Measurements from ENCODE around the gene SNX9. TPM values are rescaled to one million over a fixed set of nuclear protein-coding genes. Genes with fewer than 3 reads are reported as not detected.
"Not testable (repeated sequence)": the region's sequence is repeated elsewhere in the genome, so short reads cannot be mapped to it uniquely, and the experiment has no call there.

SNX9 gene
- total RNA-seq, 1 donor from 2014 or later, result 68.6 TPM

DNA sequence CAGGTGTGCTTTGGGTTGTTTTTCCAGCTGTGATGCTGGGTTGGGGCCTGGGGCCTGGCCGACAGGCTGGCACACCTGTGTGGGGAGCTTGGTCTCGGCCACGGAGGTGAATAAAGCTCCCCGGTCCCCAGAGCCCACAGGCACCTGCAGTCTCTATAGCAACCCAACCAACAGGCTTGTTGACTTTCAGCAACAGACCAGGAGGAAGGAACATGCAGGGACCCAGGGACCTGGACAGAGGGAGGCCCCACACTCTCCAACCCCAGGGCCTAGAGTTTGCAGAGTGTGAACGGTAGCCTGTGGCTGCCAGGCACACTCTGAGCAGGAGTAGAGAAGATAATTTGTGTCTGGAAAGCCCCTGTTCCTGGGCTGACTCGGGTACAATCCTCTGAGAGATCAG, 144.0 kb downstream of the SNX9 start:
- DNase-seq (ENCODE audit: low spot score), result no peak
- peaks cover 15% of the 10 kb centered on the region for H3K4me1 Mint-ChIP-seq (ENCODE audit: unreplicated experiment)
- H3K9me3 Mint-ChIP-seq (ENCODE audit: unreplicated experiment), result no peaks in the 10 kb centered on the region
- H3K27me3 Mint-ChIP-seq (ENCODE audit: unreplicated experiment), result no peaks in the 10 kb centered on the region
- TF ChIP-seq, protein P1, sequence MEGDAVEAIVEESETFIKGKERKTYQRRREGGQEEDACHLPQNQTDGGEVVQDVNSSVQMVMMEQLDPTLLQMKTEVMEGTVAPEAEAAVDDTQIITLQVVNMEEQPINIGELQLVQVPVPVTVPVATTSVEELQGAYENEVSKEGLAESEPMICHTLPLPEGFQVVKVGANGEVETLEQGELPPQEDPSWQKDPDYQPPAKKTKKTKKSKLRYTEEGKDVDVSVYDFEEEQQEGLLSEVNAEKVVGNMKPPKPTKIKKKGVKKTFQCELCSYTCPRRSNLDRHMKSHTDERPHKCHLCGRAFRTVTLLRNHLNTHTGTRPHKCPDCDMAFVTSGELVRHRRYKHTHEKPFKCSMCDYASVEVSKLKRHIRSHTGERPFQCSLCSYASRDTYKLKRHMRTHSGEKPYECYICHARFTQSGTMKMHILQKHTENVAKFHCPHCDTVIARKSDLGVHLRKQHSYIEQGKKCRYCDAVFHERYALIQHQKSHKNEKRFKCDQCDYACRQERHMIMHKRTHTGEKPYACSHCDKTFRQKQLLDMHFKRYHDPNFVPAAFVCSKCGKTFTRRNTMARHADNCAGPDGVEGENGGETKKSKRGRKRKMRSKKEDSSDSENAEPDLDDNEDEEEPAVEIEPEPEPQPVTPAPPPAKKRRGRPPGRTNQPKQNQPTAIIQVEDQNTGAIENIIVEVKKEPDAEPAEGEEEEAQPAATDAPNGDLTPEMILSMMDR (IDR thresholded peaks at IDR 0.05; ENCODE audit: unreplicated experiment), result no peak
- H3K27ac Mint-ChIP-seq (ENCODE audit: unreplicated experiment), result no peak overlapping the region
- H3K36me3 Mint-ChIP-seq (ENCODE audit: low read depth, unreplicated experiment), result no peaks in the 10 kb centered on the region
- no peak overlapping the region for H3K4me3 Mint-ChIP-seq (ENCODE audit: unreplicated experiment)

DNA sequence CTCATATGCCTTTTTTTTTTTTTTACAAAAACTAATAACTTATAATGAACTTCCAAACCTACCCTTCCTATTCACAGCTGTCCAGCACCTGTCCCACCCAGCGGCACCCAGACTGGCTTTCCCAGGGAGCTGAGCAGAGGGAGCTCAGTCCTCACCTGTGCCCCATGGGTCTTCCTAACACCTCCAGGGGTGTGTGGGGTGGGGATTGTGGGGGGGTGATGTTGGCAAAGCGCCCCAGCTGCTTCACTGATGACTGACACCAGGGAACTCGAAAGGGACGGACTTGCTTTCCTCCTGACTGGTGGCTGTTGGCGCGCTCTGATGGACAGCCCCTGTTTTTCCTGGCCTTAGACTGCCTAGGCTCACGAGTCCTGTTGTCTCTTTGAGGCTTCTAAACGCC, 144.4 kb downstream of the SNX9 start:
- Mint-ChIP-seq H3K9me3 (ENCODE audit: unreplicated experiment) (no peaks in the 10 kb centered on the region), H3K36me3 (ENCODE audit: low read depth, unreplicated experiment) (no peaks in the 10 kb centered on the region), H3K4me1 (ENCODE audit: unreplicated experiment) (peaks cover 15% of the 10 kb centered on the region), H3K27me3 (ENCODE audit: unreplicated experiment) (no peaks in the 10 kb centered on the region), H3K27ac (ENCODE audit: unreplicated experiment) (no peak overlapping the region), H3K4me3 (ENCODE audit: unreplicated experiment) (no peak overlapping the region)
- TF ChIP-seq, protein P1 (IDR thresholded peaks at IDR 0.05; ENCODE audit: unreplicated experiment), result no peak
- DNase-seq (ENCODE audit: low spot score), result no peak

DNA sequence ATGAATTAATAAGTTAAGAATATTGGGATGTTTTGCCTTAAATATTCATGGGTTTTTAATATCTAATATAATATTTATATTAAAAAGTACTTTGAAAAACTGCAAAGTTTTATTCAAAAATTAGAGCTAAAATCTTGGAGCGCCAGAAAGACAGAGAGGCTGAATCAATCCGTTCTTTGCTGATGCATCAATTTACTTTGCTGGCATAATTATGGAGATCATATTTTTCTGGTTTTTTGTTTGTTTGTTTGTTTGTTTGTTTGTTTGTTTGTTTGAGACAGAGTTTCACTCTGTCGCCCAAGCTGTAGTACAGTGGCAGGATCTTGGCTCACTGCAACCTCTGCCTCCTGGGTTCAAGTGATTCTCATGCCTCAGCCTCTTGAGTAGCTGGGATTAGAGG, 149.1 kb downstream of the SNX9 start:
- H3K4me1 Mint-ChIP-seq (ENCODE audit: unreplicated experiment); H3K4me3 Mint-ChIP-seq (ENCODE audit: unreplicated experiment); H3K9me3 Mint-ChIP-seq (ENCODE audit: unreplicated experiment); H3K27me3 Mint-ChIP-seq (ENCODE audit: unreplicated experiment); H3K36me3 Mint-ChIP-seq (ENCODE audit: low read depth, unreplicated experiment); DNase-seq (ENCODE audit: low spot score); H3K27ac Mint-ChIP-seq (ENCODE audit: unreplicated experiment): not testable (repeated sequence)

DNA sequence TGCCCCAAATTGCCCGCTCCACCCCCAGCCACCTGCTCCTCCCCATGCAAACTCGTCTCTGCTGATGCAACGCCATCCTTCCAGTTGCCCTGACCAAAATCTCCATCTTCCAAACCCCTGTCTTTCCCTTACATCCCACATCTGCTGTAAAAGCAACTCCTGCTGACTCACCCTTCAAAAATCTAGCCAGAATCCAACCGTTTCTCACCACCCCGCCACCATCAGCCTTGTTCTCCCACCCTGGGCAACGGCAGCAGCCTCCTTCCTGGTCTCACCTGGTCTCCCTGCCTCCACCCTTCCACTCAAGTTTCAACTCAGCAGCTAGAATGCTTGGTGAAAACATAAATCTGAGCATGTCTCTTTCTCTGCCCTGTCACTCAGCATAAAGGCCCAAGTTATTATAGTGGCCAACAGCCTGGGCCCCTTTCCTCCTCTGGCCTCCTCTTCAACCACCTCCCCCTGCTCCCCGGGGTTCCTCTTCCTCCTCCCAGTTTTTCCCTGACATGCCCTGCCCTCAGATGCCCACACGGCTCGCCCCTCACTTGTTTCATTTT, 151.4 kb downstream of the SNX9 start:
- TF ChIP-seq, protein P1 (IDR thresholded peaks at IDR 0.05; ENCODE audit: unreplicated experiment), result no peak
- peak overlapping the region; percentile 44 for H3K27ac Mint-ChIP-seq (ENCODE audit: unreplicated experiment)
- peaks cover 8% of the 10 kb centered on the region for H3K4me1 Mint-ChIP-seq (ENCODE audit: unreplicated experiment)
- peaks cover 4% of the 10 kb centered on the region for H3K27me3 Mint-ChIP-seq (ENCODE audit: unreplicated experiment)
- DNase-seq (ENCODE audit: low spot score), result no peak
- H3K4me3 Mint-ChIP-seq (ENCODE audit: unreplicated experiment), result no peak overlapping the region
- no peaks in the 10 kb centered on the region for H3K9me3 Mint-ChIP-seq (ENCODE audit: unreplicated experiment)
- peaks cover 4% of the 10 kb centered on the region for H3K36me3 Mint-ChIP-seq (ENCODE audit: low read depth, unreplicated experiment)

DNA sequence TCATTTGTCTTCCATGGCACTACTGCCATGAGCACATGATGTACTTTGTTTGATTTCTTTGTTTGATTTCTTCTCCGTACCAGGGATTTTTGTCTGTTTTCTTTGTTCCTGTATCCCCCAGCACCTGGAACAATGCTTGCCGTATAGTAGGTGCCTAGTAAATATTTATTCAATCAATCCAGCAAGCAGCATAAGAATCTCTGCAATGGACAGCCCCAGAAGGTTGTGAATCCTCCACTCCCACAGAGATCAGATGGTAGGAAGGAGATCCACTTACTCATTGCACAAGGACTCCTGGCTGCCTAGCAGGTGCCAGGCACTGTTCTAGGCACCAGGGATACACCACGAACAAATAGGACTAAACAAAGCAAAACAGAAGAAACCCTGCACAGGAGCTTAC, 151.9 kb downstream of the SNX9 start:
- TF ChIP-seq, protein P1 (IDR thresholded peaks at IDR 0.05; ENCODE audit: unreplicated experiment), result no peak
- no peak for DNase-seq (ENCODE audit: low spot score)
- Mint-ChIP-seq H3K4me1 (ENCODE audit: unreplicated experiment) (peaks cover 11% of the 10 kb centered on the region), H3K36me3 (ENCODE audit: low read depth, unreplicated experiment) (peaks cover 4% of the 10 kb centered on the region), H3K27me3 (ENCODE audit: unreplicated experiment) (peaks cover 5% of the 10 kb centered on the region), H3K4me3 (ENCODE audit: unreplicated experiment) (no peak overlapping the region), H3K27ac (ENCODE audit: unreplicated experiment) (no peak overlapping the region), H3K9me3 (ENCODE audit: unreplicated experiment) (no peaks in the 10 kb centered on the region)

Measured in endothelial cell (in vitro differentiated cells).